Neural cell (in vitro differentiated cells): ENCODE data around the gene ZNF385C.

ENCODE experiments used
- EZH2 ChIP-seq: fragments of 200-600, 300-800 bp; shearing (Covaris generic), sonication (generic); IDR thresholded peaks from 2 replicates; pipeline ENCODE4 v1.6.1; 2014; ENCODE audit warnings: antibody characterized with exemption, low read length, borderline replicate concordance, mild to moderate bottlenecking; ENCODE audit not compliant: insufficient read depth, poor library complexity, severe bottlenecking
- TF ChIP-seq, protein P1 (sequence below): fragments of 450-650 bp; IDR thresholded peaks from 2 replicates; pipeline ENCODE4 v1.5.1; 2014; ENCODE audit warnings: antibody characterized with exemption, mild to moderate bottlenecking, moderate library complexity; ENCODE audit not compliant: poor library complexity, severe bottlenecking

DNA sequence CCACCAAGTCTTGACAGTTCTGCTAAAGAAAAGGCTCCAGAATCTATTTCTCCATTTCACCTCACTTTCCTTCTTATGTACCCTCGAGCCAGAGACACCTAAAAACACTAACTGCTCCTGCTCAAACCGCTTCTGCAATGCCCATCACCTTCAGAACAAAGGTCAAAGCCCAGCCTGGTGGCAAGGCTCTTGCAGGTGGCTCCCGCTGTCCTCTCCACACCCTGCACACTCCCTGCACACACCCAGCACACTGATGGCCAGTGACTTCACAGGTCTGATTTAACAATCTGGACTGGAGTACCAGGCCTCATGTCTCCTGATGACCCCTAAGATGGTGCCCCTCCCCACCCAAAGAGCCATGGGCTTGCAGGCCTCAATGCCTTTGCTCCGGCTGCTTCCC, 38.0 kb downstream of the ZNF385C start:
- TF ChIP-seq EZH2, result no peak
- TF ChIP-seq, protein P1, sequence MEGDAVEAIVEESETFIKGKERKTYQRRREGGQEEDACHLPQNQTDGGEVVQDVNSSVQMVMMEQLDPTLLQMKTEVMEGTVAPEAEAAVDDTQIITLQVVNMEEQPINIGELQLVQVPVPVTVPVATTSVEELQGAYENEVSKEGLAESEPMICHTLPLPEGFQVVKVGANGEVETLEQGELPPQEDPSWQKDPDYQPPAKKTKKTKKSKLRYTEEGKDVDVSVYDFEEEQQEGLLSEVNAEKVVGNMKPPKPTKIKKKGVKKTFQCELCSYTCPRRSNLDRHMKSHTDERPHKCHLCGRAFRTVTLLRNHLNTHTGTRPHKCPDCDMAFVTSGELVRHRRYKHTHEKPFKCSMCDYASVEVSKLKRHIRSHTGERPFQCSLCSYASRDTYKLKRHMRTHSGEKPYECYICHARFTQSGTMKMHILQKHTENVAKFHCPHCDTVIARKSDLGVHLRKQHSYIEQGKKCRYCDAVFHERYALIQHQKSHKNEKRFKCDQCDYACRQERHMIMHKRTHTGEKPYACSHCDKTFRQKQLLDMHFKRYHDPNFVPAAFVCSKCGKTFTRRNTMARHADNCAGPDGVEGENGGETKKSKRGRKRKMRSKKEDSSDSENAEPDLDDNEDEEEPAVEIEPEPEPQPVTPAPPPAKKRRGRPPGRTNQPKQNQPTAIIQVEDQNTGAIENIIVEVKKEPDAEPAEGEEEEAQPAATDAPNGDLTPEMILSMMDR, result no peak
